A549 treated with Hydrocortisone at 1 μM for 4 hours (cell line): Measurements from ENCODE around the gene RNASE8. TPM values are rescaled to one million over a fixed set of nuclear protein-coding genes. Genes with fewer than 3 reads are reported as not detected.

Experiments
- total RNA-seq: library from RNA; stranded (reverse); fragments of 200-300 nt; extraction: Qiagen RNA extraction; gene quantifications from 5 replicates; pipeline ENCODE4 v1.2.3, GENCODE V29; 2022

Gene RNASE8, protein sequence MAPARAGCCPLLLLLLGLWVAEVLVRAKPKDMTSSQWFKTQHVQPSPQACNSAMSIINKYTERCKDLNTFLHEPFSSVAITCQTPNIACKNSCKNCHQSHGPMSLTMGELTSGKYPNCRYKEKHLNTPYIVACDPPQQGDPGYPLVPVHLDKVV
- total RNA-seq: not detected in 5 replicates

DNA sequence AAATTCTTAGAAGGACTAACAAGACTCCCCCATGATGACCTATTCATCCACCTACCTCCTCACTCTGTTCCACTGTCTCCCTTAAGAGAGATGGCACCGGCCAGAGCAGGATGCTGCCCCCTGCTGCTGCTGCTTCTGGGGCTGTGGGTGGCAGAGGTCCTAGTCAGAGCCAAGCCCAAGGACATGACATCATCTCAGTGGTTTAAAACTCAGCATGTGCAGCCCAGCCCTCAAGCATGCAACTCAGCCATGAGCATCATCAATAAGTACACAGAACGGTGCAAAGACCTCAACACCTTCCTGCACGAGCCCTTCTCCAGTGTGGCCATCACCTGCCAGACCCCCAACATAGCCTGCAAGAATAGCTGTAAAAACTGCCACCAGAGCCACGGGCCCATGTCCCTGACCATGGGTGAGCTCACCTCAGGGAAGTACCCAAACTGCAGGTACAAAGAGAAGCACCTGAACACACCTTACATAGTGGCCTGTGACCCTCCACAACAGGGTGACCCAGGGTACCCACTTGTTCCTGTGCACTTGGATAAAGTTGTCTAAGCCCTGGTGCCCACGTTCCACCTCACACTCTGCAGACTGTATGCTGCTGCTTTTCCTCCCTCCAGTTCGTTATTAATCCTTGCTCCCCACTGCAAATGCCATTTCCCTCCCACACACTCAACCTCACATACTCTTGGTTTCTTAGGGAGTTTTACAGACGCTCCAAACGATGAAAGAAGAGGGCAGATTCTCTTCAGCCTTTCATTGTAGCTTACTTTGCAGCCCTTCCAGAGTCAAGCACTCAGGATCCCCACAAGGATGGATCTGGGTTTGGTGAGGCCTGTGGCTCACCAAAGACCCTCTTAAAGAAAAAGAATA is at the start of gene RNASE8:
Gene RNASE8, plus strand, starts transcription at position 20 of the 873 bp plus-strand sequence. Its CDS starts 71 bp downstream, at position 91.

DNA sequence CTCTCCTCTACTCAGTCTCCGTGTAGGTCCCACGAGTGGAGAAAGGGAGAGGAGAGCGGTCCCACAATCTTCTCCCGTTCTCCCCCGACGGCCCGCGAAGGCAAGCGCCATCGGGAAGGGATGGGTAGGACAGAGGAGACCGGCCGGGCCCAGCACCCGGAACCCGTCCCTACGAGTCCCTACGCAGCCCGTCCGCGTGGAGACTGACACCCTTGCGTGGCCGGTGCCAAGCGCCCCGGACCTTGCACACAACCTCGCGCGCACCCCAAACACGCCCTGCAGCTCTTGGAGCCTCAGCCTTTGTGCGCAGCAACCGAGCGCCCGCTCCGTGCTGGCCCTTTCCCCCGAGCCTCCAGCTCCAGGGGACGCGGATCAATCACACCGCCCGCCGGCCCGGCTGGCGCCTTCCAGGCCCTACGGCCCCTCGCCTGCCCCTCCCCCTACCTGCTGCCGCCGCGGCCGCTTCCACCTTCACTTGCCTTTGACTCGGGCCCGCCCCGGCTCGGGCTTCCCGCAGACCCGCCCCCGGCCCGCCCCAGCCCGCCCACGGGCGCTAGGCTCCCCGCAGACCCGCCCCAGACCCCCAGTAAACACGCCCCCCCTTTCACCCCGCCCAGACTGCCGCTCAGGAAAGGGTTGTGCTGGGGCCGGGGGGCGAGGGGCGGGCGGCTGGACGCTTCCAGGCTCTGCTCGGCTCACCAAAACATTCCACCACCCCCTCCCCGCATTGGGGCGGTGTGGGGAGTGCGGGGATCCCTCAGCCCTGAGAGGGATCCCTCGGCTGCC is 32.8 kb upstream of the RNASE8 start, which contains the start of gene NDRG2:
Gene NDRG2, minus strand, starts transcription at position 477 of the 786 bp plus-strand sequence. CDS start 1,746 bp downstream, outside the sequence.

DNA sequence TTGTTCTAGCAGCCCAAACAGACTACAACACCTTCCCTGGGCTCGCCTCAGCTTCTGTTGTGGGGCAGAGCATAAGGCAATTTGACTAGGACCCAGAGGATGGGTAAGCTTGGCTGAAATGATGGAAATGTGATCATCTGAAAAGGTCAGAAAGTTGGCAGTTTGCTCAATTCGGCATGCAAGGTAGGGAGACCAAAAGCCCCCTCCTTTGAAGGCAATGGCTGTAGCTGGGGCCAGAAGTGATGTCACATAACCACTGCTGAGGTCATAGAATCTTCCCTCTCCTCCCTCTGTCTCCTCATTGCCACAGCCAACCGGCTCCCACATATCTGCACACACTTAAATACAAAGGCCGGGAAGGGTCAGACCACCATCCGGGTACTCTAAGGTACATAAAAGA is 27.7 kb upstream of the RNASE8 start, which contains the start of gene TPPP2:
Gene TPPP2, plus strand, starts transcription at position 301 of the 400 bp plus-strand sequence. CDS start 365 bp downstream, outside the sequence.

DNA sequence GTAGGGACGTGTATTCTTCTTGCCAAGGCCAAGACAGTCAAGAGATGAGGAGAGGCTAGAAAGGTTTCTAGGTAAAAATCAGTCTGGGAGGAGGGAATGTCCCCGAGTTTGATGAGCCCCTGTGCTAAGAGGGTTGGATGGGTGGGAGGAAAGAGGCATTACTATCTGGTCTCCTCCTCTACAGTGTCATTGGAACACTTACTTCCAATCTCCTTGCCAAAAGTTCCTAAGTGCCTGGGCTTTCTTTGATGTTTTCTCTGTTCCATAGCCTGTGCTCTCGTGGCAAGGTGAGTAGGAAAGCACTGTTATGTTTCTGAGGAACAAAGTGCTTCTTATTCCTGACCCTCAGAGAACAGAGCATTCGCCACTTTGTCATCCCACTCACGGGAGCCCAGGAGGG is 22.9 kb upstream of the RNASE8 start, which contains the start of gene RNASE13:
Gene RNASE13, minus strand, starts transcription at position 101 of the 400 bp plus-strand sequence. CDS start 519 bp downstream, outside the sequence.

DNA sequence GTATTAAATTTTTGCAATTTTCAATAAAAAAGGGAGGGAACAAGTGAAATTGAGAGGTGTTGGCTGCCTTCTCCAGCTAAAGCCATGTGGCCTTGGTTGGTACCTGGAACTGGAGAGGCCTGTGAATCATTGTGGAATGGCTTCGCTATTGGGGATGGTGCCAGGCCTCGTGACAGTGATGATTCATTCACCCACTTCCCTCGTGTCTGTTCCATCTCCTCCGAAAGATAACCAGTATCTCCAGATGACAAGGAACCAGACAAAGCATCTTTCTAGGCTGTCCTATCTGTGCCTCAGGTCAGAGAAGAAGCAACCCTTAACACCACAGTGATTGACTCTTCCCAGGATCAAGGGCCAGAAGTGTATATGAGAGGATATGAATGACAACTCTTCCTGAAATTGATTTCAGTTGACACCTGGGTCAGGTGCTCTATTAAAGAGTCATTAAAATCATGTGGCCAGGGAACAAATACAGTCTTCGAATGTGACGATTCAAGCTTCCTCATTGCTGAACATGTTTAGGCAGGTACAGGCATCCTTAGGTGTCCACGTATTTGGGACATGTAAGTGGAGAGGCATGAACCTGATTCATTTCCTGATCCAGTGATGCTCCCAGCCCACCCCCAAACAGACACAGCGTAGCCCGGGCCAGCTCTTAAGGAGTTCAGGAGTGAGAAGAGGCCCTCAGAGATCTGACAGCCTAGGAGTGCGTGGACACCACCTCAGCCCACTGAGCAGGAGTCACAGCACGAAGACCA is 15.8 kb upstream of the RNASE8 start, which contains the start of gene RNASE7:
Gene RNASE7, plus strand, starts transcription at position 687 of the 758 bp plus-strand sequence. CDS start 631 bp downstream, outside the sequence.

DNA sequence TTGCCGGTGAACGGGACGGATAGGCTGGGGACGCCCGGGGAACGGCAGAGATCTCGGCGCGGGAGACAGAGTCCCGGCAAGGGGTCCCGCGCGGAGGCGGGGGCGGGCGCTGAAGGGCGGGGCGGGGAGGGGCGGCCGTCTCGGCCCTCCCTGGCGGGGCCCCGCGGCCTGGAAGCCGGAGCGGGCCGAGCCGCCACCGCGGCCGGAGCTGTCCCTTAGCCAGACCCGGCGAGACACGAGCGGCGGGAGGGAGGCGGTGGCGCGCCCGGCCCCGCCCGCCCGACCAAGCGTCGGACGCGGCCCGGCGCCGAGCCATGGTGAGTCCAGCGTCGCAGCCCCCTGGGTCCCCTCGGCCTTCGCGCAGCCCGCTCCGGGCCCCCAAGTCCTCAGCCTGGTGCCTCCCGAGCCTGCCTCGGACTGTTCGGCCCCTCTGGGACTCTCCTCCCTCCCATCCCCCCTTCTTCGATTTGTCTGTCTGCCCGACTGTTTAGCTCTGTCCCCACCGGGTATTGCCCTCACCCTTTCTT is 12.5 kb downstream of the RNASE8 start, which contains the start of gene ARHGEF40:
Gene ARHGEF40, plus strand, starts transcription at position 222 of the 527 bp plus-strand sequence. Its CDS starts 93 bp downstream, at position 315.

DNA sequence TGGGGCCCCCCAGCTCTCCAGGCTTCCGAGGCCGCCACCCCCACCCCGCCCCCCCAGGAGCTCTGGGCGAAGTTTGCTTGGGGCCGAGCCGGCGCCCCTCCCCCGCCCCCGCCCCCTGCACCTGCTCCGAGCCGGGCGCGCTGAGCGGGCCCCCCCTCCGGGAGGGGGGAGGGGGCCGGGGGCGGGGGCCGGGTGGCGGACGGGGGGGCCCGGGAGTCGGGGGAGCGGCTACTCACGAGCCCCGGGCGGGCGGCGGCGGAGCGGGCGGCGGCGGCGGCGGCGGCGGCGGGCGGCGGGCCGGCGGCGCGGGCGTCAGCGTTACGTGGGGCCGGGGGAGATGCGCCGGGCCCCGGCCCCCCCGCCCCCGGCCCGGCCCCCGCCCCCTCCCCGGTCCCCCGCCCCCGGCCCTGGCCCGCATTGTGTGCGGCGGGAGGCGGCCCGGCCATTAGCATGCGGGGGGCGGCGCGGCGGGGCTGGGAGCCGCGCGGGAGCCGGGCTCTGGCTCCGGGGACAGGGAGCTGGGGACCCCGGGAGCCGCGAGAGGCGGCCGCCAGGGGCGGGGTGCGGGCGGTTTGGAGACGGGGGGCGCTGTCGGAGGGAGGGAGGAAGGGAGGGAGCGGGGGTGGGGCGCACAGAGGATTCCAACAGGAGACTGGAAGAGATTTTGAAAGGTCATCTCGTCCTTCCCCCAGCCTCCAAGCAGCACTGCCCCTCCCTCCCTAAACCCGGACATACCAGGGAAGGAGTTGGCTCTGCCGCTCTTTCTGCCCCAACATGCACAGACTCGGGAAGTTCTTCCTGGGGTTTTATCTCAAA is 40.7 kb downstream of the RNASE8 start, which contains the start of gene ZNF219:
Gene ZNF219, minus strand, starts transcription at position 580 of the 816 bp plus-strand sequence. CDS start 5,064 bp downstream, outside the sequence.

DNA sequence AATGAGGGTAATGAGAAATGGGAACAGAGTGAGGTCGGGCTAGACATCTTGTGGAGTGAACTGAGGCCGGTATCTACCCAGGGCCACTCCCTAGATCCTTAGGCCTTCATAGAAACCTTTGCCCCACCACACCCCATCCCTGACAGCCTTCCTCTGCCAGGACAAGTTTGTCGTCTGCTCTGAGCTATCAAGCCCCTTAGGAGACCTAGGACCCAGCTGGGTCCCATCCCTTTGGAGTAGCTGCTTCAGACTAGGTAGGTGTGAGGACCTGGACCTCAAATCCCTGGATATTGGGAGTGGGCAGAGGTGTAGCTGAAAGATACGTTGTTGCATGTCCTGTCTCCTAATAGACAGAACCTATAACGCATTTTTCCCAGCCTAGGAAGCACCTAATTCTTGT is 43.3 kb downstream of the RNASE8 start, which contains the start of gene TMEM253:
Gene TMEM253, plus strand, starts transcription at position 136 of the 400 bp plus-strand sequence. CDS start 278 bp downstream, outside the sequence.

Other genes starting within 250 kb of the RNASE8 start
- gene RNASE3, start 166.4 kb upstream of the RNASE8 start, total RNA-seq: not detected in 5 replicates
- not detected in 5 replicates for gene RNASE2, start 102.3 kb upstream of the RNASE8 start, total RNA-seq
- gene METTL17, start 67.8 kb upstream of the RNASE8 start, total RNA-seq: 67.0 to 76.5 TPM (median 72.4 TPM) in 5 replicates
- gene SLC39A2, start 58.5 kb upstream of the RNASE8 start, total RNA-seq: not detected in 5 replicates
- gene NDRG2, start 32.8 kb upstream of the RNASE8 start, total RNA-seq: 1.7 to 3.3 TPM (median 2.4 TPM) in 5 replicates
- gene TPPP2, start 27.6 kb upstream of the RNASE8 start, total RNA-seq: not detected in 5 replicates
- gene RNASE13, start 23.0 kb upstream of the RNASE8 start, total RNA-seq: not detected in 5 replicates
- gene RNASE7, start 15.5 kb upstream of the RNASE8 start, total RNA-seq: 0.07 TPM in 1 of 5 replicates, not detected in the others
- 7.4 to 9.9 TPM (median 8.6 TPM) in 5 replicates for gene ARHGEF40, start 12.5 kb downstream of the RNASE8 start, total RNA-seq
- gene ZNF219, start 40.8 kb downstream of the RNASE8 start, total RNA-seq: 21.4 to 31.3 TPM (median 28.4 TPM) in 5 replicates
- 0.35 to 1.0 TPM (median 0.81 TPM) in 5 replicates for gene TMEM253, start 43.2 kb downstream of the RNASE8 start, total RNA-seq
- not detected in 5 replicates for gene OR5AU1, start 98.2 kb downstream of the RNASE8 start, total RNA-seq
- 745 to 1,119 TPM (median 806 TPM) in 5 replicates for gene HNRNPC, start 211.6 kb downstream of the RNASE8 start, total RNA-seq
- gene RPGRIP1, start 222.3 kb downstream of the RNASE8 start, total RNA-seq: 0.09 to 0.25 TPM (median 0.17 TPM) in 5 replicates